Measurements from ENCODE around the gene SWI5.

Gene SWI5

GRCh38 chr9:128250839-128251731 lies 25.0 kb upstream of the SWI5 start:
- Histone ChIP-seq H3K27me3 (no peaks in the 10 kb centered on the region), H3K4me1 (peaks cover 6% of the 10 kb centered on the region), H3K36me3 (peaks cover 3% of the 10 kb centered on the region), H3K9me3 (no peaks in the 10 kb centered on the region; the same call in 1 of the 2 replicates), H3K4me3 (ENCODE audit: low read depth, low read length) (no peak overlapping the region)
- no peak for TF ChIP-seq CTCF (IDR thresholded peaks at IDR 0.05; ENCODE audit: low read depth, low read length)
- no peak for DNase-seq

DNA sequence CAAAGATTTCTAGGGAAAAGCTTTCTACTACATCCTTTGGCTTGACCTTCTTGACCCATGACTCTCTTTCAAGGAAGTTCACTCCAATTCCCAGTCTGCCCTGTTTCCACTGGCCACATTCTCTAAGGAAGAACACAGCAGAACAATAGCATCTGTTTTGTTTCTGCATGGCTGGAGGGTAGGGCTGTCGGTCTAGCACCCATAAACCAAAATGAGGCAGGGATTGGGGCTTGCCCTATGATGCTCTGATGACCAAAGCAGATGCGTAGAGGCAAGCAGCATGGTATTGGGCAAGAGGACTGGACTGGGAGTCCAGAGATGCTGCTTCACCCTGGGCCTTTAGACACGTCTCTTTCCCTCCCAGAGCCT lies 24.4 kb upstream of the SWI5 start:
- H3K27me3 ChIP-seq = no peaks in the 10 kb centered on the region
- no peak for TF ChIP-seq CTCF (IDR thresholded peaks at IDR 0.05; ENCODE audit: low read depth, low read length)
- no peak overlapping the region for H3K4me3 ChIP-seq (ENCODE audit: low read depth, low read length)
- no peak for DNase-seq
- H3K36me3 ChIP-seq = peaks cover 3% of the 10 kb centered on the region
- H3K4me1 ChIP-seq = peaks cover 6% of the 10 kb centered on the region
- no peaks in the 10 kb centered on the region; the same call in 1 of the 2 replicates for H3K9me3 ChIP-seq

- DNase-seq = no peak
- Histone ChIP-seq H3K4me3 (ENCODE audit: low read depth, low read length) (no peak overlapping the region), H3K4me1 (peaks cover 6% of the 10 kb centered on the region), H3K36me3 (peaks cover 10% of the 10 kb centered on the region), H3K9me3 (no peaks in the 10 kb centered on the region; the same call in 1 of the 2 replicates), H3K27me3 (no peaks in the 10 kb centered on the region)
- no peak for TF ChIP-seq CTCF (IDR thresholded peaks at IDR 0.05; ENCODE audit: low read depth, low read length)
Observed at GRCh38 chr9:128252317-128253139, 23.5 kb upstream of the SWI5 start.

DNA sequence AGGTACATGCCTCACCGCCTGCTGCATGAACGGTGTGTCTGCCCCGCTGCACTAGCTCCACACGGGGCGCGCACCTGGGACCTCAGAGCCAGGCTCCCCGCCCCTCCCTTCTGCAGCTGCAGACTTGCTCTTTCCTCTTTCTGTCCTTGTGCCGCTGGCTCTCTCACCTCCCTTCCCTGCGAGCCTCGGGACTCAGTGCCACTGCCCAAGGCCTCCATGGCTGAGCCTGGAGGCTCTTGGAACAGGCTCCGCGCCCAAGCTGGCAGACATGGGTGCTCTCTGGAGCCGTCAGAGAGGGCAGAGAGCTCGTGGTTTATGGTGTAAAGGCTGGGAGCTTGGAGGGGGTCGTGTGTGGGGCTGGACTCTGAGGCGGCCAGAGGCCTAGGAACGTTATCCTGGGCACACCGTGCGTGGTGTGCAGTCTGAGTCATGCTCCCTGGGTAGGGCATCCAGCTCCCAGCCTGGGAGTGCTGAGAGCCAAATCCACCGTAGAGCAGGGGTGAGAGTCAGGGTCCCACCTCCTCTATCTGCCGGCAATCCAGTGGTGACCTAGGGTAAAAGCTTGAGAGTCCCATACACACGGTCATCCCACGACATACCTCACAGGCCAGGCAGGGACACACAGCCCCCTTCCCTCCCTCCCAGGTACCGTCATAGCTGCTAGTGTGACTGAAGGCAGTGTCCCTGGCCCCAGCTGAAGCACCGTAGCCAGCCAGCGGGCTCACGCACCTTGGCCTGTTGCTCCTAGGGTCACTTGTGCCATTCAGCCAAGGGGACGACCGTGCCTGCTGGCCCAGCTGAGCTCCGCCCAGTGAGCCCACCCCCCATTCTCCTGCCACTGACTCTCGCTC lies 22.7 kb upstream of the SWI5 start:
- TF ChIP-seq CTCF (IDR thresholded peaks at IDR 0.05; ENCODE audit: low read depth, low read length) = no peak
- H3K9me3 ChIP-seq = no peaks in the 10 kb centered on the region; the same call in 1 of the 2 replicates
- H3K4me1 ChIP-seq = peaks cover 6% of the 10 kb centered on the region
- DNase-seq = no peak
- H3K27me3 ChIP-seq = no peaks in the 10 kb centered on the region
- no peak overlapping the region for H3K4me3 ChIP-seq (ENCODE audit: low read depth, low read length)
- peaks cover 12% of the 10 kb centered on the region for H3K36me3 ChIP-seq

GRCh38 chr9:128253991-128254346 lies 22.1 kb upstream of the SWI5 start:
- no peaks in the 10 kb centered on the region for H3K27me3 ChIP-seq
- peaks cover 17% of the 10 kb centered on the region for H3K36me3 ChIP-seq
- no peak for TF ChIP-seq CTCF (IDR thresholded peaks at IDR 0.05; ENCODE audit: low read depth, low read length)
- H3K4me3 ChIP-seq (ENCODE audit: low read depth, low read length) = no peak overlapping the region
- no peak for DNase-seq
- H3K9me3 ChIP-seq = no peaks in the 10 kb centered on the region; the same call in 1 of the 2 replicates
- H3K4me1 ChIP-seq = peaks cover 6% of the 10 kb centered on the region
